Measurements from ENCODE around the gene OOSP3.

GRCh38 chr11:59877784-59878183 is 798 bp upstream of the OOSP3 start:
- no peak for TF ChIP-seq EZH2phosphoT487 (IDR thresholded peaks at IDR 0.05; ENCODE audit: low read depth)
- TF ChIP-seq CTCF (IDR thresholded peaks at IDR 0.05; ENCODE audit: low read depth, low read length), result no peak

Measured in OCI-LY3 (cell line).